VCaP (cell line): ENCODE data around the gene SRBD1.

Experiments
- H3K27ac ChIP-seq: fragments of 450-650 bp; 2 replicates; pipeline ENCODE4 v1.5.1; 2017
- CTCF ChIP-seq: fragments of 450-650 bp; conservative IDR thresholded peaks from 2 replicates; pipeline ENCODE4 v1.5.1; 2017; ENCODE audit warnings: mild to moderate bottlenecking, moderate library complexity

The SRBD1 gene

GRCh38 chr2:45399040-45399784, 211.9 kb downstream of the SRBD1 start:
- no peak for TF ChIP-seq CTCF
- no peak overlapping the region for H3K27ac ChIP-seq

GRCh38 chr2:45397292-45397691, 213.8 kb downstream of the SRBD1 start:
- no peak overlapping the region for H3K27ac ChIP-seq
- no peak for TF ChIP-seq CTCF

- no peak for TF ChIP-seq CTCF
- no peak overlapping the region for H3K27ac ChIP-seq
Measured at GRCh38 chr2:45396671-45397070, 214.4 kb downstream of the SRBD1 start.

GRCh38 chr2:45394842-45395241, 216.2 kb downstream of the SRBD1 start:
- TF ChIP-seq CTCF = no peak
- no peak overlapping the region for H3K27ac ChIP-seq

GRCh38 chr2:45394216-45394615, 216.9 kb downstream of the SRBD1 start:
- no peak overlapping the region for H3K27ac ChIP-seq

GRCh38 chr2:45391866-45392265, 219.2 kb downstream of the SRBD1 start:
- H3K27ac ChIP-seq = peak overlapping the region; percentile 29; the same call in 1 of the 2 replicates

More at GRCh38 chr2:45394216-45394615, 216.9 kb downstream of the SRBD1 start:
- TF ChIP-seq CTCF = no peak

GRCh38 chr2:45390861-45391260, 220.2 kb downstream of the SRBD1 start:
- no peak for TF ChIP-seq CTCF
- no peak overlapping the region for H3K27ac ChIP-seq

More at GRCh38 chr2:45391866-45392265, 219.2 kb downstream of the SRBD1 start:
- TF ChIP-seq CTCF = no peak
